Measurements from ENCODE around the gene HOXC13.
A peak's percentile ranks its signal among the peaks of the same experiment; 100 is the strongest.

The HOXC13 gene

GRCh38 chr12:53928054-53928835 lies 10.4 kb upstream of the HOXC13 start:
- no peak for TF ChIP-seq ZNF624 (tag by site-specific recombination; IDR thresholded peaks at IDR 0.05)
- TF ChIP-seq ZXDB (tag by site-specific recombination; IDR thresholded peaks at IDR 0.05): no peak
- TF ChIP-seq ZFHX2 (tag by site-specific recombination; conservative IDR thresholded peaks at IDR 0.05): peak; percentile 55
- no peak for TF ChIP-seq ZNF174 (tag by site-specific recombination; IDR thresholded peaks at IDR 0.05)
- no peak for TF ChIP-seq ZNF23 (tag by site-specific recombination; IDR thresholded peaks at IDR 0.05; ENCODE audit: borderline replicate concordance)
- TF ChIP-seq SETDB1 (IDR thresholded peaks at IDR 0.05; ENCODE audit: insufficient read length, low read length): no peak
- TF ChIP-seq AEBP2 (tag by site-specific recombination; IDR thresholded peaks at IDR 0.05; ENCODE audit: borderline replicate concordance): no peak
- TF ChIP-seq EGR2 (tag by site-specific recombination; IDR thresholded peaks at IDR 0.05; ENCODE audit: low read depth): peak; percentile 85
- Histone ChIP-seq H3K4me1 (ENCODE audit: control insufficient read depth, insufficient read depth, low read length) (no peaks in the 10 kb centered on the region), H3K36me3 (ENCODE audit: control insufficient read depth in 2 of 2, insufficient read depth in 1 of 2, low read length in 2 of 2) (no peaks in the 10 kb centered on the region), H3K9me3 (ENCODE audit: control insufficient read depth, insufficient read depth, low read depth, low read length) (no peaks in the 10 kb centered on the region), H3K27ac (ENCODE audit: extremely low read depth, low read depth, low read length) (no peak overlapping the region), H3K4me3 (ENCODE audit: low read depth, low read length) (peak overlapping the region; percentile 23)
- POLR2A ChIA-PET: interaction anchor here (3.4 kb wide), 1 partner anchor 10 kb away, joined by 12 read pairs; the partner anchor contains the start of gene HOXC13
- CTCF ChIA-PET: interaction anchor here (0.6 to 1.5 kb wide), 5 partner anchors 13 to 379 kb away, joined by 3 to 5 read pairs (median 3); no protein-coding TSS in a partner anchor

DNA sequence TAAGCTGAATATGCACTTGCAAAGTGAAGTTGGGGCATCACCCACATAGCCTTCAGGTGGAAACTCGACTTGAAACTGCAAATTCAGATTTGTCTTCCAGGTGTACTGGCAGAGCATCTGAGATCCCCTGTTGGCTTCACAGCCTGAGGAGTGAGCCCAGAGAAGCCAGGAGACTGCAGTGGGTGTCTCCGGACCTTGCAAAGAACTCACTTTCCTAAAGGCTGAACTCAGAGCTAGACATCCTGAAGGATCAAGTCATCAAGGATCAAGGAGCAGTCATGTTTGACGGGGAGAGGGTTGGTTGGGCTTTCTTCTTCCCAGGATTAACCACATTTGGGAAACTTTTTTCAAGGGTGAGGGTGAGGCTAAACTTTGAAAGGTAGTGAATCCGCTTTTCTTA lies 9.1 kb upstream of the HOXC13 start:
- CTCF ChIA-PET: interaction anchor here (0.6 to 1.5 kb wide), 5 partner anchors 14 to 138 kb away, joined by 3 read pairs; partner anchors contain the start of gene HOXC10
- Histone ChIP-seq H3K4me1 (ENCODE audit: control insufficient read depth, insufficient read depth, low read length) (no peaks in the 10 kb centered on the region), H3K27ac (ENCODE audit: extremely low read depth, low read depth, low read length) (no peak overlapping the region), H3K9me3 (ENCODE audit: control insufficient read depth, insufficient read depth, low read depth, low read length) (no peaks in the 10 kb centered on the region), H3K36me3 (ENCODE audit: control insufficient read depth in 2 of 2, insufficient read depth in 1 of 2, low read length in 2 of 2) (no peaks in the 10 kb centered on the region), H3K4me3 (ENCODE audit: low read depth, low read length) (no peak overlapping the region)
- TF ChIP-seq ZBTB17 (tag by site-specific recombination; IDR thresholded peaks at IDR 0.05): peak; percentile 61
- TF ChIP-seq ZSCAN30 (tag by site-specific recombination; IDR thresholded peaks at IDR 0.05): no peak
- POLR2A ChIA-PET: interaction anchor here (3.4 kb wide), 1 partner anchor 9 kb away, joined by 12 read pairs; the partner anchor contains the start of gene HOXC13

DNA sequence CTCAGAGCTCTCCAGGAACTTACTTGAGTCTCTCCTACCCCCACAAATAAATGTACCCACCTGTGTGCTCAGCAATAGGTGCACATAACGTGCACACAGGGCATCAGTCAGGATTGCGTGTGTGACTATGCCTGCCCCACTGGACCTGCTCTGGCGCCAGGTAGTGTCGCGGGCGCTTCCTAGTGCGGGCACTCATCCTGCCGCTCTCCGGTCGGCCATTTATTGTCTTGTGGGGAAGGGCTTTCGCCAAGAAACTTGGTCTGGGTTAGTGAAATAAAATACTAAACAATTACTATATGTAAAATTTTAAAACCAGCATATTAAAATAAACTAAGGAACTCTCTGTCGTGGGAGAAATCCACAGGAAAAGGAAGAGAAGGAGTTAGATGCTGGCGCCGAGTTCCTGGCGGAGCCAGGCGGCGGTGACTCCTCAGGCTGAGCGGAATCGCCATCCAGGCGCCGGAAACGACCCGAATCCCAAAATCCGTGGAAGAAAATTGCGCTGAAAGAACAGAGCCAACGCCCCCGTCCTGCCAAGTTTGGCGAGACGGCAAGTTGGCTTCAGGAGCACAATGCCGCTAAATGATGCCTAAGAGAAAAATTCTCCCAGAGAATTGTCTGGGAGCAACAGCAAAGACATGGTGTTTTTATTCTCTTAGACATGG lies 7.9 kb upstream of the HOXC13 start:
- ChIA-PET POLR2A (no interaction called here), CTCF (no interaction called here)
- no peaks in the 10 kb centered on the region for H3K4me1 ChIP-seq (ENCODE audit: control insufficient read depth, insufficient read depth, low read length)
- no peak overlapping the region for H3K4me3 ChIP-seq (ENCODE audit: low read depth, low read length)
- H3K9me3 ChIP-seq (ENCODE audit: control insufficient read depth, insufficient read depth, low read depth, low read length): no peaks in the 10 kb centered on the region
- H3K36me3 ChIP-seq (ENCODE audit: control insufficient read depth in 2 of 2, insufficient read depth in 1 of 2, low read length in 2 of 2): no peaks in the 10 kb centered on the region
- 0 out of 2 replicates have a peak, but pooled peaks have one; percentile 16 for TF ChIP-seq ZNF140 (tag by site-specific recombination; IDR thresholded peaks at IDR 0.05)
- TF ChIP-seq ZNF837 (tag by site-specific recombination; IDR thresholded peaks at IDR 0.05): no peak
- H3K27ac ChIP-seq (ENCODE audit: extremely low read depth, low read depth, low read length): no peak overlapping the region

DNA sequence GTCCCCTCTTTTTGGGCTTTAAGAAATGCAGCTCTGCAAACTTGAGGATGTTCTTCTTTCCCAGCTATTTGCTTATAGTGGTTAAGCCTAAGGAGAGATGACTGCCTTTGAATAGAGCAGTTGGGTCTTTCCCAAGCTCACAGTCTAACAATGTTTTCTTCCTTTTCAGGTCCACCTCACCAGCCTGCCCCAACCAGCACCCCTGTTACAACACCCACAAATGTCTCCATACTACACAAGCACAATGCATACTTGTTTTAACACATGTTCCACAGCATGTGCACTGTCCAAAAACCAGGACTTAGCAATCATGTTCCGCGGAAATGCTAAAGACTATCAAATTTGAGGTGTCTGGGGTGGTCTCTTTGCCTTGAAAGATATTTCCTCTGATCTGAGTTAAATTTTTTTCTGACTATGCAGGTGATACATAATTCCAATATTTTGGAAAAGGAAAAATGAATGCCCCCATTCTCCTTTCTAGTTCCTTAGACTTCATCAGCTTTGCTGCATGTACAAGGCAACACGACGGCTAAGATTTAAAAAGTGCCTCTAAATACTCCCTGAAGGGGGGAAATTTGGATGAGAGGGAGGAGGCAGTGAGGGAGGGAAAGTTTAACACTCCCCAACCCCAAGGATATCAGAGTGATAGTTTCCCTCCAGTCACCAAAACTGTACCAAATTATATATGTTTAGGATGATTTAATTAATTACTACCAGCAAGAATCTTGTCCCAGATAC lies 6.6 kb upstream of the HOXC13 start:
- POLR2A ChIA-PET: no interaction called here
- TF ChIP-seq ZNF514 (tag by site-specific recombination; IDR thresholded peaks at IDR 0.05) (no peak), SP2 (tag by site-specific recombination; IDR thresholded peaks at IDR 0.05) (no peak), ZNF830 (tag by site-specific recombination; IDR thresholded peaks at IDR 0.05; ENCODE audit: low read depth) (no peak), ZNF280D (tag by site-specific recombination; IDR thresholded peaks at IDR 0.05) (no peak), BCL11A (tag by site-specific recombination; IDR thresholded peaks at IDR 0.05; ENCODE audit: low read depth) (no peak)
- TF ChIP-seq, protein P1, sequence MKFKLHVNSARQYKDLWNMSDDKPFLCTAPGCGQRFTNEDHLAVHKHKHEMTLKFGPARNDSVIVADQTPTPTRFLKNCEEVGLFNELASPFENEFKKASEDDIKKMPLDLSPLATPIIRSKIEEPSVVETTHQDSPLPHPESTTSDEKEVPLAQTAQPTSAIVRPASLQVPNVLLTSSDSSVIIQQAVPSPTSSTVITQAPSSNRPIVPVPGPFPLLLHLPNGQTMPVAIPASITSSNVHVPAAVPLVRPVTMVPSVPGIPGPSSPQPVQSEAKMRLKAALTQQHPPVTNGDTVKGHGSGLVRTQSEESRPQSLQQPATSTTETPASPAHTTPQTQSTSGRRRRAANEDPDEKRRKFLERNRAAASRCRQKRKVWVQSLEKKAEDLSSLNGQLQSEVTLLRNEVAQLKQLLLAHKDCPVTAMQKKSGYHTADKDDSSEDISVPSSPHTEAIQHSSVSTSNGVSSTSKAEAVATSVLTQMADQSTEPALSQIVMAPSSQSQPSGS (tag by site-specific recombination; IDR thresholded peaks at IDR 0.05; ENCODE audit: low read depth): no peak
- Histone ChIP-seq H3K27ac (ENCODE audit: extremely low read depth, low read depth, low read length) (no peak overlapping the region), H3K4me1 (ENCODE audit: control insufficient read depth, insufficient read depth, low read length) (no peaks in the 10 kb centered on the region), H3K9me3 (ENCODE audit: control insufficient read depth, insufficient read depth, low read depth, low read length) (no peaks in the 10 kb centered on the region), H3K4me3 (ENCODE audit: low read depth, low read length) (no peak overlapping the region), H3K36me3 (ENCODE audit: control insufficient read depth in 2 of 2, insufficient read depth in 1 of 2, low read length in 2 of 2) (no peaks in the 10 kb centered on the region)
- CTCF ChIA-PET: interaction anchor here (0.9 to 2.1 kb wide), 3 partner anchors 140 to 287 kb away, joined by 4 to 9 read pairs (median 9); no protein-coding TSS in a partner anchor

Data from HEK293 (cell line).